PFSK-1 (cell line): ENCODE data around the gene MGAT5.

Experiments
- FOXP2 ChIP-seq: optimal IDR thresholded peaks from 2 replicates; pipeline ENCODE3; 2011; ENCODE audit warnings: borderline replicate concordance, control low read depth, inconsistent platforms; ENCODE audit not compliant: insufficient read depth; ENCODE audit errors: extremely low read length, extremely low read depth
- POLR2AphosphoS5 ChIP-seq: IDR thresholded peaks from 2 replicates; pipeline ENCODE4 v1.6.1; 2012; ENCODE audit warnings: low read depth, mild to moderate bottlenecking, control low read depth, low read length, moderate library complexity
- REST ChIP-seq, 2 experiments: IDR thresholded peaks; 2 replicates each; pipeline versions ENCODE4 v1.6.1 to v1.8.0; 2011 to 2012; ENCODE audit warnings: low read depth in 2 of 2, low read length in 2 of 2, control low read depth in 1 of 2, inconsistent platforms in 1 of 2, mild to moderate bottlenecking in 1 of 2, moderate library complexity in 1 of 2; ENCODE audit not compliant: insufficient read depth in 1 of 2
- SIN3A ChIP-seq: IDR thresholded peaks from 2 replicates; pipeline ENCODE4 v1.6.1; 2012; ENCODE audit warnings: mild to moderate bottlenecking, low read length, moderate library complexity, borderline replicate concordance; ENCODE audit not compliant: insufficient read depth
- TAF1 ChIP-seq: IDR thresholded peaks from 2 replicates; pipeline ENCODE4 v1.6.1; 2012; ENCODE audit warnings: low read length, control low read depth, borderline replicate concordance; ENCODE audit not compliant: insufficient read depth

MGAT5 gene

GRCh38 chr2:134448650-134449049 is 194.8 kb downstream of the MGAT5 start:
- TF ChIP-seq TAF1 (no peak), SIN3A (no peak), POLR2AphosphoS5 (no peak), FOXP2 (no peak)

- no peak for TF ChIP-seq SIN3A
- no peak for TF ChIP-seq FOXP2
- TF ChIP-seq POLR2AphosphoS5, result no peak
- TF ChIP-seq REST (IDR thresholded peaks at IDR 0.05; ENCODE audit: insufficient read depth in 1 of 2, low read depth in 2 of 2, low read length in 2 of 2), result no peak
- no peak for TF ChIP-seq TAF1
These were observed 195.3 kb downstream of the MGAT5 start for GRCh38 chr2:134449157-134449556.

- no peak for TF ChIP-seq FOXP2
- no peak for TF ChIP-seq REST (IDR thresholded peaks at IDR 0.05; ENCODE audit: insufficient read depth in 1 of 2, low read depth in 2 of 2, low read length in 2 of 2)
- no peak for TF ChIP-seq SIN3A
- TF ChIP-seq TAF1, result no peak
- TF ChIP-seq POLR2AphosphoS5, result no peak
These were observed 196.1 kb downstream of the MGAT5 start for GRCh38 chr2:134449751-134450513.

GRCh38 chr2:134451347-134451630 is 197.4 kb downstream of the MGAT5 start:
- no peak for TF ChIP-seq REST (IDR thresholded peaks at IDR 0.05; ENCODE audit: insufficient read depth in 1 of 2, low read depth in 2 of 2, low read length in 2 of 2)
- no peak for TF ChIP-seq TAF1
- no peak for TF ChIP-seq POLR2AphosphoS5
- TF ChIP-seq FOXP2, result no peak
- TF ChIP-seq SIN3A, result no peak

- TF ChIP-seq REST (IDR thresholded peaks at IDR 0.05; ENCODE audit: insufficient read depth in 1 of 2, low read depth in 2 of 2, low read length in 2 of 2), result no peak
- TF ChIP-seq FOXP2, result no peak
- TF ChIP-seq TAF1, result no peak
- no peak for TF ChIP-seq SIN3A
- TF ChIP-seq POLR2AphosphoS5, result no peak
These were observed 198.3 kb downstream of the MGAT5 start for GRCh38 chr2:134452042-134452733.
